ENCODE measurements around the gene ABCC1. TPM values are rescaled to one million over a fixed set of nuclear protein-coding genes. Genes with fewer than 3 reads are reported as not detected.
A peak's percentile ranks its signal among the peaks of the same experiment; 100 is the strongest.
"Not testable (repeated sequence)": the region's sequence is repeated elsewhere in the genome, so short reads cannot be mapped to it uniquely, and the experiment has no call there.

ABCC1 gene
- total and polyA plus RNA-seq, 4 donors, result 8.6 to 15.5 (median 13.4) TPM

GRCh38 chr16:16150117-16150877 is 200.9 kb downstream of the ABCC1 start:
- 36% methylated on average over 27 of the region's 28 CpGs for WGBS (ENCODE audit: insufficient coverage)
- Histone ChIP-seq H3K4me1 (ENCODE audit: control insufficient read depth, insufficient read depth, low read length) (peaks cover 26% of the 10 kb centered on the region), H3K9me3 (ENCODE audit: control insufficient read depth, insufficient read depth, low read length) (no peaks in the 10 kb centered on the region), H3K4me3 (ENCODE audit: low read depth, low read length) (no peak overlapping the region), H3K36me3 (ENCODE audit: control insufficient read depth, insufficient read depth, low read length) (peaks cover 19% of the 10 kb centered on the region), H3K27me3 (ENCODE audit: control insufficient read depth, insufficient read depth, low read length) (no peaks in the 10 kb centered on the region), H3K27ac (ENCODE audit: low read depth, low read length) (peak overlapping the region; percentile 16)
- DNase-seq (ENCODE audit: low read depth in 4 of 6, low spot score in 6 of 6), result peak in 5 of 6 donors; percentile 56 to 93 (median 73)

GRCh38 chr16:16150878-16151152 is 201.4 kb downstream of the ABCC1 start:
- Histone ChIP-seq H3K36me3 (ENCODE audit: control insufficient read depth, insufficient read depth, low read length) (peaks cover 15% of the 10 kb centered on the region), H3K27ac (ENCODE audit: low read depth, low read length) (no peak overlapping the region), H3K4me3 (ENCODE audit: low read depth, low read length) (no peak overlapping the region), H3K4me1 (ENCODE audit: control insufficient read depth, insufficient read depth, low read length) (peaks cover 25% of the 10 kb centered on the region), H3K27me3 (ENCODE audit: control insufficient read depth, insufficient read depth, low read length) (no peaks in the 10 kb centered on the region), H3K9me3 (ENCODE audit: control insufficient read depth, insufficient read depth, low read length) (no peaks in the 10 kb centered on the region)
- DNase-seq (ENCODE audit: low read depth in 4 of 6, low spot score in 6 of 6), result no peak
- WGBS (ENCODE audit: insufficient coverage), result 92% methylated on average over 4 of the region's 4 CpGs

- 94% methylated on average over 3 of the region's 8 CpGs for WGBS (ENCODE audit: insufficient coverage)
- no peak for DNase-seq (ENCODE audit: low read depth in 4 of 6, low spot score in 6 of 6)
- H3K36me3 ChIP-seq (ENCODE audit: control insufficient read depth, insufficient read depth, low read length), result peaks cover 13% of the 10 kb centered on the region
- no peak overlapping the region for H3K27ac ChIP-seq (ENCODE audit: low read depth, low read length)
- H3K4me1 ChIP-seq (ENCODE audit: control insufficient read depth, insufficient read depth, low read length), result peaks cover 20% of the 10 kb centered on the region
- H3K4me3 ChIP-seq (ENCODE audit: low read depth, low read length), result no peak overlapping the region
- peaks cover under 1% of the 10 kb centered on the region for H3K27me3 ChIP-seq (ENCODE audit: control insufficient read depth, insufficient read depth, low read length)
- H3K9me3 ChIP-seq (ENCODE audit: control insufficient read depth, insufficient read depth, low read length), result no peaks in the 10 kb centered on the region
Observed at GRCh38 chr16:16151315-16151714, 201.9 kb downstream of the ABCC1 start.

GRCh38 chr16:16153000-16153399 is 203.6 kb downstream of the ABCC1 start:
- peaks cover 15% of the 10 kb centered on the region for H3K4me1 ChIP-seq (ENCODE audit: control insufficient read depth, insufficient read depth, low read length)
- WGBS (ENCODE audit: insufficient coverage), result 95% methylated on average over 9 of the region's 12 CpGs
- not testable (repeated sequence) for H3K27ac ChIP-seq (ENCODE audit: low read depth, low read length); H3K27me3 ChIP-seq (ENCODE audit: control insufficient read depth, insufficient read depth, low read length); H3K4me3 ChIP-seq (ENCODE audit: low read depth, low read length); DNase-seq (ENCODE audit: low read depth in 4 of 6, low spot score in 6 of 6); H3K9me3 ChIP-seq (ENCODE audit: control insufficient read depth, insufficient read depth, low read length)
- H3K36me3 ChIP-seq (ENCODE audit: control insufficient read depth, insufficient read depth, low read length), result peaks cover 10% of the 10 kb centered on the region

GRCh38 chr16:16154281-16154951 is 205.0 kb downstream of the ABCC1 start:
- WGBS (ENCODE audit: insufficient coverage), result 85% methylated on average over 16 of the region's 18 CpGs
- no peak overlapping the region for H3K4me3 ChIP-seq (ENCODE audit: low read depth, low read length)
- no peak overlapping the region for H3K27ac ChIP-seq (ENCODE audit: low read depth, low read length)
- H3K4me1 ChIP-seq (ENCODE audit: control insufficient read depth, insufficient read depth, low read length), result peaks cover 15% of the 10 kb centered on the region
- H3K9me3 ChIP-seq (ENCODE audit: control insufficient read depth, insufficient read depth, low read length), result peaks cover 15% of the 10 kb centered on the region
- no peak for DNase-seq (ENCODE audit: low read depth in 4 of 6, low spot score in 6 of 6)
- peaks cover 10% of the 10 kb centered on the region for H3K36me3 ChIP-seq (ENCODE audit: control insufficient read depth, insufficient read depth, low read length)
- peaks cover 2% of the 10 kb centered on the region for H3K27me3 ChIP-seq (ENCODE audit: control insufficient read depth, insufficient read depth, low read length)

- WGBS (ENCODE audit: insufficient coverage), result 93% methylated on average over 3 of the region's 3 CpGs
Observed at GRCh38 chr16:16155234-16155633, 205.8 kb downstream of the ABCC1 start.

GRCh38 chr16:16157166-16157565 is 207.8 kb downstream of the ABCC1 start:
- Histone ChIP-seq H3K27me3 (ENCODE audit: control insufficient read depth, insufficient read depth, low read length) (peaks cover 2% of the 10 kb centered on the region), H3K9me3 (ENCODE audit: control insufficient read depth, insufficient read depth, low read length) (peaks cover 15% of the 10 kb centered on the region), H3K4me1 (ENCODE audit: control insufficient read depth, insufficient read depth, low read length) (no peaks in the 10 kb centered on the region), H3K27ac (ENCODE audit: low read depth, low read length) (no peak overlapping the region), H3K4me3 (ENCODE audit: low read depth, low read length) (no peak overlapping the region), H3K36me3 (ENCODE audit: control insufficient read depth, insufficient read depth, low read length) (peaks cover 4% of the 10 kb centered on the region)
- DNase-seq (ENCODE audit: low read depth in 4 of 6, low spot score in 6 of 6), result no peak
- 100% methylated on average over 1 of the region's 1 CpG for WGBS (ENCODE audit: insufficient coverage)

More at GRCh38 chr16:16155234-16155633, 205.8 kb downstream of the ABCC1 start:
- Histone ChIP-seq H3K27ac (ENCODE audit: low read depth, low read length) (no peak overlapping the region), H3K36me3 (ENCODE audit: control insufficient read depth, insufficient read depth, low read length) (peaks cover 7% of the 10 kb centered on the region), H3K9me3 (ENCODE audit: control insufficient read depth, insufficient read depth, low read length) (peaks cover 15% of the 10 kb centered on the region), H3K27me3 (ENCODE audit: control insufficient read depth, insufficient read depth, low read length) (peaks cover 2% of the 10 kb centered on the region), H3K4me3 (ENCODE audit: low read depth, low read length) (no peak overlapping the region), H3K4me1 (ENCODE audit: control insufficient read depth, insufficient read depth, low read length) (peaks cover 7% of the 10 kb centered on the region)
- no peak for DNase-seq (ENCODE audit: low read depth in 4 of 6, low spot score in 6 of 6)

- H3K9me3 ChIP-seq (ENCODE audit: control insufficient read depth, insufficient read depth, low read length), result peaks cover 15% of the 10 kb centered on the region
- no peak for DNase-seq (ENCODE audit: low read depth in 4 of 6, low spot score in 6 of 6)
- peaks cover 4% of the 10 kb centered on the region for H3K36me3 ChIP-seq (ENCODE audit: control insufficient read depth, insufficient read depth, low read length)
- H3K4me3 ChIP-seq (ENCODE audit: low read depth, low read length), result no peak overlapping the region
- peaks cover 3% of the 10 kb centered on the region for H3K4me1 ChIP-seq (ENCODE audit: control insufficient read depth, insufficient read depth, low read length)
- WGBS (ENCODE audit: insufficient coverage), result 57% methylated on average over 1 of the region's 4 CpGs
- no peak overlapping the region for H3K27ac ChIP-seq (ENCODE audit: low read depth, low read length)
- H3K27me3 ChIP-seq (ENCODE audit: control insufficient read depth, insufficient read depth, low read length), result peaks cover 2% of the 10 kb centered on the region
Observed at GRCh38 chr16:16158082-16158658, 208.8 kb downstream of the ABCC1 start.

- Histone ChIP-seq H3K27me3 (ENCODE audit: control insufficient read depth, insufficient read depth, low read length) (peaks cover 2% of the 10 kb centered on the region), H3K9me3 (ENCODE audit: control insufficient read depth, insufficient read depth, low read length) (peaks cover 15% of the 10 kb centered on the region), H3K4me1 (ENCODE audit: control insufficient read depth, insufficient read depth, low read length) (peaks cover 7% of the 10 kb centered on the region), H3K27ac (ENCODE audit: low read depth, low read length) (no peak overlapping the region), H3K4me3 (ENCODE audit: low read depth, low read length) (no peak overlapping the region), H3K36me3 (ENCODE audit: control insufficient read depth, insufficient read depth, low read length) (peaks cover 4% of the 10 kb centered on the region)
- DNase-seq (ENCODE audit: low read depth in 4 of 6, low spot score in 6 of 6), result no peak
- 60% methylated on average over 1 of the region's 3 CpGs for WGBS (ENCODE audit: insufficient coverage)
Observed at GRCh38 chr16:16158741-16159374, 209.4 kb downstream of the ABCC1 start.

Measured in spinal cord (tissue), 10 donors.